Limb (tissue), 2 donors: ENCODE results near the gene TADA2B.

ENCODE experiments used
- DNase-seq, 2 donors: peaks; one replicate each; pipeline ENCODE4 v3.0.0-alpha.2; 2016; ENCODE audit errors: extremely low spot score in 2 of 2

Gene TADA2B

GRCh38 chr4:7043284-7044136 lies at the start of gene TADA2B:
TADA2B (plus strand) TSS chr4:7043372; CDS start chr4:7043580, 208 bp downstream.
- peak in 1 of 2 donors; percentile 75 for DNase-seq

- DNase-seq: no peak
Measured at GRCh38 chr4:6996481-6996880, 46.7 kb upstream of the TADA2B start.

- no peak for DNase-seq
Measured at GRCh38 chr4:6999172-7000086, 43.7 kb upstream of the TADA2B start.

- no peak for DNase-seq
Measured at GRCh38 chr4:7000421-7001176, 42.6 kb upstream of the TADA2B start.

- no peak for DNase-seq
Measured at GRCh38 chr4:7001271-7001670, 41.9 kb upstream of the TADA2B start.

GRCh38 chr4:7002336-7002735 lies 40.8 kb upstream of the TADA2B start:
- no peak for DNase-seq

GRCh38 chr4:7003176-7003878 lies 39.8 kb upstream of the TADA2B start:
- DNase-seq: no peak

- no peak for DNase-seq
Measured at GRCh38 chr4:7003879-7004240, 39.3 kb upstream of the TADA2B start.

- DNase-seq: no peak
Measured at GRCh38 chr4:7004331-7004730, 38.8 kb upstream of the TADA2B start.

- no peak for DNase-seq
Measured at GRCh38 chr4:7005571-7005970, 37.6 kb upstream of the TADA2B start.

GRCh38 chr4:7006411-7006810 lies 36.8 kb upstream of the TADA2B start:
- no peak for DNase-seq

GRCh38 chr4:7007142-7007907 lies 35.8 kb upstream of the TADA2B start:
- no peak for DNase-seq

- no peak for DNase-seq
Measured at GRCh38 chr4:7007944-7008343, 35.2 kb upstream of the TADA2B start.

- no peak for DNase-seq
Measured at GRCh38 chr4:7009564-7009963, 33.6 kb upstream of the TADA2B start.

- no peak for DNase-seq
Measured at GRCh38 chr4:7013175-7013574, 30.0 kb upstream of the TADA2B start.

GRCh38 chr4:7014815-7015214 lies 28.4 kb upstream of the TADA2B start:
- no peak for DNase-seq

- no peak for DNase-seq
Measured at GRCh38 chr4:7015383-7016035, 27.7 kb upstream of the TADA2B start.

GRCh38 chr4:7016086-7016485 lies 27.1 kb upstream of the TADA2B start:
- no peak for DNase-seq

GRCh38 chr4:7016512-7016911 lies 26.7 kb upstream of the TADA2B start:
- DNase-seq: no peak
